Stomach smooth muscle (tissue), 2 donors: Measurements from ENCODE around the gene BANP.
"Not testable (repeated sequence)": the region's sequence is repeated elsewhere in the genome, so short reads cannot be mapped to it uniquely, and the experiment has no call there.

Experiments used
- H3K27ac ChIP-seq: one replicate; pipeline ENCODE4 v1.7.0; 2013; ENCODE audit warnings: mild to moderate bottlenecking, low read length, inconsistent platforms
- H3K27me3 ChIP-seq, 2 donors: one replicate each; pipeline ENCODE4 v1.7.0; 2013; ENCODE audit warnings: low read length in 2 of 2; ENCODE audit not compliant: insufficient read depth in 2 of 2, control insufficient read depth in 1 of 2
- H3K36me3 ChIP-seq, 2 donors: one replicate each; pipeline ENCODE4 v1.7.0; 2013; ENCODE audit warnings: low read length in 2 of 2; ENCODE audit not compliant: control insufficient read depth in 2 of 2, insufficient read depth in 2 of 2
- H3K4me1 ChIP-seq: one replicate; pipeline ENCODE4 v1.7.0; 2013; ENCODE audit warnings: low read length; ENCODE audit not compliant: control insufficient read depth, insufficient read depth
- H3K4me3 ChIP-seq, 2 donors: one replicate each; pipeline ENCODE4 v1.7.0; 2013; ENCODE audit warnings: low read length in 2 of 2
- H3K9ac ChIP-seq, 2 donors: one replicate each; pipeline ENCODE4 v1.7.0; 2013; ENCODE audit warnings: low read length in 2 of 2, mild to moderate bottlenecking in 1 of 2
- H3K9me3 ChIP-seq, 2 donors: one replicate each; pipeline ENCODE4 v1.7.0; 2013; ENCODE audit warnings: low read length in 2 of 2; ENCODE audit not compliant: control insufficient read depth in 2 of 2
- donor health status: healthy.
- donor health status: Pancreatic carcinoma.

The BANP gene

DNA sequence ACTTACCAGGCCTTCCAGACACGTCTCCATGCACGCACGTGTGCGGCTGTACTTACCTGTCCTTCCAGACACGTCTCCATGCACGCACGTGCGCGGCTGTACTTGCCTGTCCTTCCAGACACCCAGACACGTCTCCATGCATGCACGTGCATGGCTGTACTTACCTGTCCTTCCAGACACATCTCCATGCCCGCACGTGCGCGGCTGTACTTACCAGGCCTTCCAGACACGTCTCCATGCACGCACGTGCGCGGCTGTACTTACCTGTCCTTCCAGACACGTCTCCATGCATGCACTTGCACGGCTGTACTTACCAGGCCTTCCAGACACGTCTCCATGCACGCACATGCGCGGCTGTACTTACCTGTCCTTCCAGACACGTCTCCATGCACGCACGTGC, 47.8 kb downstream of the BANP start:
- not testable (repeated sequence) for H3K9ac ChIP-seq, H3K27ac ChIP-seq, H3K4me3 ChIP-seq, H3K36me3 ChIP-seq, H3K27me3 ChIP-seq, H3K4me1 ChIP-seq, H3K9me3 ChIP-seq

GRCh38 chr16:88002211-88002610, 51.0 kb downstream of the BANP start:
- Histone ChIP-seq H3K4me3 (no peak overlapping the region), H3K27ac (no peak overlapping the region), H3K4me1 (no peaks in the 10 kb centered on the region), H3K9me3 (no peaks in the 10 kb centered on the region), H3K27me3 (no peaks in the 10 kb centered on the region), H3K36me3 (peaks cover 5 to 16% of the 10 kb centered on the region in 2 donors), H3K9ac (no peak overlapping the region)

DNA sequence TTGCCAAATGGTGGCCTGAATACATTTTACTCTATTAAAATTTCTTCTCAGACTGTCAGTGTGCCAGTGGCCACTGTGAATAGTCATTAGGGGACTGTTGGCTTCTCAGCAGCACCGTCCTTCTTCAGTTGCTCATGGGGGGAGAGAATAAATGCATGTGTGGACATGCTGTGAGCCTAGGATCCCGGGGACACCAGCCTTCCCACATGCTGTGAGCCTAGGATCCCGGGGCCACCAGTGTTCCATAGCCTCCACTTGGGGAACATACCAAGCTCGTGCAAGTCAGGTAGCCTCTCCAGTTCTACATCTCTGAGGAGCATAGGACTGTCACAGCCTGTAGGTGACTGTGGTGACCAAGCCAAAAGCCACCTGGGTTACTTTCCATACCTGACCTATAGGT, 51.5 kb downstream of the BANP start:
- Histone ChIP-seq H3K27ac (no peak overlapping the region), H3K27me3 (no peaks in the 10 kb centered on the region)

DNA sequence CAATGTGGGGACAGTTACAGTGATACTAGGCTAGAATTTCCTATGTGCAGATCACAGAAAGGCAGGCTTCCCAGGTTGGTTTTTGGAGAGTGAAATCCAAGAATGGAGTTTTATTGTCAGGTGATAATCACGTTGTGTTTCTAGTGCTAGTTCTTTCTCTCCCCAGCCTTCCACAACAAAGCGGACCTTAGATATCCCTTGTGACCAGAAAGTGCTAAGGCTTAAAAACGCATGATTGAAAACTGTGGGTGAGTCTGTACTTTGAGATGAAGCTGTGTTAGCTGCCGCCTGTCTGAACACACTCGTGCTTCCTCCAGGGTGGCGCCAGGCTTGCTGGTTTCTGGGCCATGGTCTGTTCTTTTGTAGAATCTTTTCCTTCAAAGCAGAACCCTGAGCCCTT, 52.1 kb downstream of the BANP start:
- H3K4me3 ChIP-seq: no peak overlapping the region
- H3K27ac ChIP-seq: no peak overlapping the region
- H3K27me3 ChIP-seq: no peaks in the 10 kb centered on the region
- no peaks in the 10 kb centered on the region for H3K4me1 ChIP-seq
- peaks cover 5 to 24% of the 10 kb centered on the region in 2 donors for H3K36me3 ChIP-seq
- H3K9ac ChIP-seq: no peak overlapping the region
- no peaks in the 10 kb centered on the region for H3K9me3 ChIP-seq

More for the DNA sequence above, 51.5 kb downstream of the BANP start:
- Histone ChIP-seq H3K36me3 (peaks cover 5 to 19% of the 10 kb centered on the region in 2 donors), H3K9me3 (no peaks in the 10 kb centered on the region), H3K9ac (no peak overlapping the region), H3K4me3 (no peak overlapping the region), H3K4me1 (no peaks in the 10 kb centered on the region)

- no peaks in the 10 kb centered on the region for H3K27me3 ChIP-seq
These were observed 52.5 kb downstream of the BANP start for GRCh38 chr16:88003736-88004135.

DNA sequence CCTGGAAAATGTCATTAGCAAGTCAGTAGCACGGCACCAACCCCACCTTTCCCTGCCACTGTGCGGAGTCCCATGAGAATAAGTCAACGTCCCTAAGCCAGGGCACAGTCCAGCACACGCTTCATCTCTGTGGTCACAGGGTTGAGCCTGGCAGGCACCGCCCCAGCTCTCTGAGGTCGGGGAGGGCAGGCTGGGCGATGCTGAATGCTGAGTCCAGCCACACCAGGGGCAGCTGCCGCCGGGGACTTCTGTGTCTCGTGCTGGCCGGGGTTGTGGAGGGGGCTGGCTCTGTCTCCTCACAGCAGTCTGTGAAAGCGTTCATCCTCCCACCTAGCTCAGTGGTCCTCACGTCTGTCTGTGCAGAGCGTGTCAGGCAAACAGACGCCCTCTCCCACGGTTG, 53.2 kb downstream of the BANP start:
- no peaks in the 10 kb centered on the region for H3K9me3 ChIP-seq
- no peak overlapping the region for H3K9ac ChIP-seq
- no peaks in the 10 kb centered on the region for H3K4me1 ChIP-seq
- H3K27ac ChIP-seq: no peak overlapping the region
- H3K27me3 ChIP-seq: no peaks in the 10 kb centered on the region
- H3K4me3 ChIP-seq: no peak overlapping the region
- H3K36me3 ChIP-seq: peaks cover 7 to 27% of the 10 kb centered on the region in 2 donors

More at GRCh38 chr16:88003736-88004135, 52.5 kb downstream of the BANP start:
- no peak overlapping the region for H3K4me3 ChIP-seq
- peaks cover 5 to 26% of the 10 kb centered on the region in 2 donors for H3K36me3 ChIP-seq
- H3K27ac ChIP-seq: no peak overlapping the region
- H3K9me3 ChIP-seq: no peaks in the 10 kb centered on the region
- no peak overlapping the region for H3K9ac ChIP-seq
- no peaks in the 10 kb centered on the region for H3K4me1 ChIP-seq

DNA sequence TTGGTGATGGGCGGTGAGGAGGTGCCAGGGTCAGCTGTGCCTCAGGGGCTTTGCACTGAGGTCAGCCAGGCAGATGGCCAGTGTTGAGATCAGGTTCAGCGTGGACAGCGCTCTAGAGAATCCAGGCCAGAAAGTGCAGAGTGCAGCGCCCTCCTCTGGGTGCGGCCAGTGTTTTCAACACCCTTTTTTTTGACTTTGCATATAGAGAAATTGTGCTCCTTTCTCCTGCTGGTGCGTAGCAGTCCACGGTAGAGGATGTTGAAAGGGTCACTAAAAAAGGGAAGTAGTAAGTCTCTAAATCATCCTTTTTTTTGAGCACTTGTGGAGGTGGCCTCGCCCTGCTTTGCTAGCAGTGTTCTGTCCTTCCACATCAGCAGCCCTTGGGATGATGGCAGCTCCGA, 53.9 kb downstream of the BANP start:
- no peak overlapping the region for H3K9ac ChIP-seq
- peaks cover 14 to 30% of the 10 kb centered on the region in 2 donors for H3K36me3 ChIP-seq
- no peaks in the 10 kb centered on the region for H3K4me1 ChIP-seq
- no peak overlapping the region for H3K27ac ChIP-seq
- H3K27me3 ChIP-seq: no peaks in the 10 kb centered on the region
- H3K9me3 ChIP-seq: no peaks in the 10 kb centered on the region
- no peak overlapping the region for H3K4me3 ChIP-seq

DNA sequence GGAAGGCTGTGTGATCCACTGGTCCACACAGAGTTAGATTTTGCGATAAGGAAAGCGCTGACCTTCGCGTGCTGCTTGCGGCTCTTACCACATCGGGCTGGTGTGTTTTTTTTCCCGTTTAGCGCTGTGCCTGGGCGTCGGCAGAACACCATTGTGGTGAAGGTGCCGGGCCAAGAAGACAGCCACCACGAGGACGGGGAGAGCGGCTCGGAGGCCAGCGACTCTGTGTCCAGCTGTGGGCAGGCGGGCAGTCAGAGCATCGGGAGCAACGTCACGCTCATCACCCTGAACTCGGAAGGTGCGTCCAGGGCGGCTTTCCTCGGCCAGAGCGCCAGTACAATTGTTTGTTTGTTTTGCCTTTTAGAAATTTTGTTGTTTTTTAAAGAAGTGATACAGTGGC, 54.7 kb downstream of the BANP start:
- Histone ChIP-seq H3K4me1 (no peaks in the 10 kb centered on the region), H3K9ac (no peak overlapping the region), H3K4me3 (no peak overlapping the region), H3K27me3 (no peaks in the 10 kb centered on the region), H3K36me3 (peaks cover 17 to 35% of the 10 kb centered on the region in 2 donors), H3K9me3 (no peaks in the 10 kb centered on the region), H3K27ac (no peak overlapping the region)

DNA sequence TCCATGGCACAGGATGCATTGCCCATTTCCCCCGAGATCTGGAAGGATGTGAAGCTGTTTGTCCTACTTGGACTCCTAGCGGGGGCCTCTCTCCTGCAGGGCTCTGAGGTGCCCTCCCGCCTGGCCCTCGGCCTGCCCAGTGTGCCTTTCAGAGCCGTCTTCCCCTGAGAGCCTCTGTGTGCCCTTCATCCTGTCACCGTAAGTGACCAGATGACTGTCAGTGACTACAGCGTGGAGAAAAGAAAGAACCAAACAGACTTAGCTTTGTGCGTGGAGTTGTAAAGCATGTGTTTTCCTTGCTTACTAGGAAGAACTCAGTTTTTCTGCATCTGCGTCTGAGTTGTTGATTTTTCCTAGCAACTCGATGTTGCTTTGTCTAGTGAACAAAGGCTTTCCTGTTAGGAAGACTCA, 56.1 kb downstream of the BANP start:
- Histone ChIP-seq H3K4me3 (no peak overlapping the region), H3K9me3 (no peaks in the 10 kb centered on the region), H3K27ac (no peak overlapping the region), H3K36me3 (peaks cover 17 to 35% of the 10 kb centered on the region in 2 donors), H3K27me3 (no peaks in the 10 kb centered on the region), H3K9ac (no peak overlapping the region), H3K4me1 (no peaks in the 10 kb centered on the region)

GRCh38 chr16:88008840-88009239, 57.6 kb downstream of the BANP start:
- Histone ChIP-seq H3K4me1 (peaks cover 1% of the 10 kb centered on the region), H3K9me3 (no peaks in the 10 kb centered on the region), H3K9ac (no peak overlapping the region), H3K27me3 (no peaks in the 10 kb centered on the region), H3K36me3 (peaks cover 17 to 33% of the 10 kb centered on the region in 2 donors), H3K27ac (no peak overlapping the region), H3K4me3 (no peak overlapping the region)

DNA sequence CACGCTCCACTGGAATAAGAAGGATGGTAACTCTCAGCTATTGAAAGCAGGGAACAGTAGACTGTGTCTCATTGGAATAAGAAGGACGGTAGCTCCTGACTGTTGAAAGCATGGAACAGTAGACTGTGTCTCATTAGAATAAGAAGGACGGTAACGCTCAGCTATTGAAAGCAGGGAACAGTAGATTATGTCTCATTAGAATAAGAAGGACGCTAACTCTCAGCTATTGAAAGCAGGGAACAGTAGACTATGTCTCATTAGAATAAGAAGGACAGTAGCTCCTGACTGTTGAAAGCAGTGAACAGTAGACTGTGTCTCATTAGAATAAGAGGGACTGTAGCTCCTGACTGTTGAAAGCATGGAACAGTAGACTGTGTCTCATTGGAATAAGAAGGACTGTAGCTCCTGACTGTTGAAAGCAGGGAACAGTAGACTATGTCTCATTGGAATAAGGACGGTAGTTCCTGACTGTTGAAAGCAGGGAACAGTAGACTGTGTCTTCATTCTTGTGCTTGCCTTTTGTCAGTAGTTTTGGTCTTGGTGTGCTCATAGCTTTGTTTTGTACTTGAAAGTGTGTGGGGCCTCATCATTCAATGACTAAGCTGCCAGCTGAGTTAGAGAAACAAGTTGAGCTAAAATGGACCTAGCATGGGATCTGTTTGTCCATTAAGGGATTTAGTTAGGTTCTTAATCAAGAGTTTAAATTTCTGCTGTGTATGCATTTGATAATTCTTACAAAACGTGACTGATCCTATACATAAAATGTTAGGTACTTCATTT, 58.5 kb downstream of the BANP start:
- Histone ChIP-seq H3K4me1 (peaks cover 6% of the 10 kb centered on the region), H3K9ac (no peak overlapping the region), H3K4me3 (no peak overlapping the region), H3K9me3 (no peaks in the 10 kb centered on the region), H3K27ac (no peak overlapping the region), H3K36me3 (peaks cover 16 to 25% of the 10 kb centered on the region in 2 donors), H3K27me3 (no peaks in the 10 kb centered on the region)
